H1 (cell line): ENCODE data around the gene HJURP. TPM values are rescaled to one million over a fixed set of nuclear protein-coding genes. Genes with fewer than 3 reads are reported as not detected.

Experiments used
- CTCF ChIA-PET: fragments of 300-600 bp; sonication (Branson Sonifier 250); formaldehyde crosslinking; loops from one replicate; lab custom pipeline; 2021; ENCODE audit not compliant: partially characterized antibody; lab: Charles Lee
- POLR2A ChIA-PET: fragments of 300-600 bp; sonication (Branson Sonifier 250); formaldehyde crosslinking; loops from one replicate; lab custom pipeline; 2021; ENCODE audit warnings: inconsistent platforms; ENCODE audit not compliant: partially characterized antibody; lab: Charles Lee
- DNase-seq, 2 experiments: peaks; one replicate each; pipeline versions ENCODE4 v3.0.0 to v3.0.0-alpha.2; 2010 to 2022; ENCODE audit warnings: low spot score in 2 of 2, low read depth in 1 of 2, mixed read lengths in 1 of 2
- FAIRE-seq: peaks from 2 replicates; lab custom pipeline; 2011; peaks lifted over from hg19 to GRCh38; lab: Jason Lieb, UNC
- H2AFZ ChIP-seq: 2 replicates; pipeline ENCODE4 v1.8.1; 2012; ENCODE audit warnings: low read length, inconsistent platforms
- H2AK5ac ChIP-seq: 2 replicates; pipeline ENCODE4 v1.6.1; 2013; ENCODE audit warnings: low read depth, low read length
- H2BK120ac ChIP-seq: replicated peaks from 2 replicates; pipeline ENCODE3; 2013; ENCODE audit warnings: low read depth, low read length, inconsistent platforms
- H2BK12ac ChIP-seq: 2 replicates; pipeline ENCODE4 v1.6.1; 2013; ENCODE audit warnings: low read depth, low read length
- H2BK15ac ChIP-seq: 2 replicates; pipeline ENCODE4 v1.6.1; 2013; ENCODE audit warnings: low read length
- H2BK20ac ChIP-seq: 2 replicates; pipeline ENCODE4 v1.6.1; 2013; ENCODE audit warnings: low read length
- H2BK5ac ChIP-seq: 2 replicates; pipeline ENCODE4 v1.6.1; 2013; ENCODE audit warnings: low read depth, low read length
- H3K14ac ChIP-seq: 2 replicates; pipeline ENCODE4 v1.6.1; 2013; ENCODE audit warnings: inconsistent platforms; ENCODE audit not compliant: insufficient read length
- H3K18ac ChIP-seq: 2 replicates; pipeline ENCODE4 v1.6.1; 2013; ENCODE audit warnings: low read length; ENCODE audit errors: extremely low read depth
- H3K23ac ChIP-seq: 2 replicates; pipeline ENCODE4 v1.6.1; 2013; ENCODE audit warnings: inconsistent platforms; ENCODE audit not compliant: insufficient read length
- H3K23me2 ChIP-seq: 2 replicates; pipeline ENCODE4 v1.6.1; 2013; ENCODE audit warnings: low read depth, low read length
- H3K27ac ChIP-seq: 2 replicates; pipeline ENCODE4 v1.6.1; 2011; ENCODE audit warnings: low read depth, low read length, inconsistent platforms
- H3K27me3 ChIP-seq, 4 experiments: replicated peaks in 1 of 4; 1 replicate in 1 of 4; 2 replicates in 3 of 4; pipeline versions ENCODE4 v1.6.1 to v1.8.1; 2011 to 2013; ENCODE audit warnings: low read length in 3 of 4, mild to moderate bottlenecking in 3 of 4, inconsistent platforms in 2 of 4, mixed read lengths in 2 of 4, moderate library complexity in 1 of 4; ENCODE audit not compliant: control insufficient read depth in 3 of 4, insufficient read depth in 3 of 4; ENCODE audit errors: extremely low read depth in 1 of 4
- H3K36me3 ChIP-seq, 4 experiments: 2 replicates each; pipeline versions ENCODE4 v1.6.1 to v1.8.1; 2011 to 2013; ENCODE audit warnings: mild to moderate bottlenecking in 4 of 4, low read length in 3 of 4, moderate library complexity in 2 of 4, control low read depth in 1 of 4, inconsistent platforms in 1 of 4; ENCODE audit not compliant: insufficient read depth in 4 of 4, control insufficient read depth in 2 of 4
- H3K4ac ChIP-seq: replicated peaks from 2 replicates; pipeline ENCODE3; 2013; ENCODE audit warnings: low read length, low read depth, mixed read lengths, inconsistent platforms; ENCODE audit not compliant: insufficient read length
- H3K4me1 ChIP-seq, 4 experiments: replicated peaks in 1 of 4; 1 replicate in 1 of 4; 2 replicates in 3 of 4; pipeline versions ENCODE4 v1.6.1 to v1.8.1; 2011 to 2013; ENCODE audit warnings: low read length in 3 of 4, inconsistent platforms in 2 of 4, mixed read lengths in 1 of 4; ENCODE audit not compliant: insufficient read depth in 4 of 4, control insufficient read depth in 3 of 4
- H3K4me2 ChIP-seq, 2 experiments: 2 replicates each; pipeline versions ENCODE4 v1.6.1 to v1.8.1; 2011 to 2013; ENCODE audit warnings: low read depth in 2 of 2, low read length in 2 of 2, control low read depth in 1 of 2, inconsistent platforms in 1 of 2, mild to moderate bottlenecking in 1 of 2; ENCODE audit not compliant: insufficient read depth in 1 of 2
- H3K4me3 ChIP-seq, 4 experiments: fragments of 200-600, 300-600 bp in 1 of 4; sonication (generic), shearing (Covaris generic), sonication (Bioruptor Twin) in 1 of 4; 2 replicates each; pipeline versions ENCODE4 v1.5.1 to v1.8.1; 2011 to 2016; ENCODE audit warnings: low read length in 4 of 4, low read depth in 3 of 4, control low read depth in 2 of 4, inconsistent platforms in 2 of 4, mild to moderate bottlenecking in 2 of 4, mixed read lengths in 1 of 4, moderate library complexity in 1 of 4; ENCODE audit not compliant: insufficient read depth in 2 of 4; ENCODE audit errors: extremely low read depth in 1 of 4
- H3K56ac ChIP-seq: replicated peaks from 2 replicates; pipeline ENCODE3; 2013; ENCODE audit warnings: low read depth, mild to moderate bottlenecking, mixed read lengths, low read length, inconsistent platforms; ENCODE audit not compliant: insufficient read length
- H3K79me1 ChIP-seq: 2 replicates; pipeline ENCODE4 v1.6.1; 2013; ENCODE audit warnings: low read depth, low read length, control low read depth
- H3K79me2 ChIP-seq, 2 experiments: 2 replicates each; pipeline versions ENCODE4 v1.6.1 to v1.8.1; 2012 to 2013; ENCODE audit warnings: low read length in 2 of 2, mild to moderate bottlenecking in 2 of 2, inconsistent platforms in 1 of 2; ENCODE audit not compliant: insufficient read depth in 2 of 2, control insufficient read depth in 1 of 2
- H3K9ac ChIP-seq, 4 experiments: replicated peaks in 1 of 4; 1 replicate in 1 of 4; 2 replicates in 3 of 4; pipeline versions ENCODE4 v1.6.1 to v1.8.1; 2011 to 2013; ENCODE audit warnings: low read depth in 3 of 4, low read length in 3 of 4, control low read depth in 2 of 4, mild to moderate bottlenecking in 2 of 4, moderate library complexity in 2 of 4, inconsistent platforms in 1 of 4; ENCODE audit errors: extremely low read depth in 1 of 4
- H3K9me3 ChIP-seq, 2 experiments: 2 replicates each; pipeline versions ENCODE4 v1.6.1 to v1.8.1; 2012 to 2013; ENCODE audit warnings: mild to moderate bottlenecking in 2 of 2, moderate library complexity in 2 of 2, control low read depth in 1 of 2, inconsistent platforms in 1 of 2, low read depth in 1 of 2, low read length in 1 of 2, mixed read lengths in 1 of 2; ENCODE audit not compliant: insufficient read depth in 2 of 2
- H4K20me1 ChIP-seq, 2 experiments: replicated peaks in 1 of 2; 2 replicates each; pipeline versions ENCODE3 to v1.8.1; 2011 to 2013; ENCODE audit warnings: inconsistent platforms in 2 of 2, low read length in 2 of 2, mild to moderate bottlenecking in 1 of 2; ENCODE audit not compliant: insufficient read depth in 2 of 2, control insufficient read depth in 1 of 2
- H4K5ac ChIP-seq: 2 replicates; pipeline ENCODE4 v1.6.1; 2013; ENCODE audit warnings: low read length, low read depth, mixed read lengths, inconsistent platforms; ENCODE audit not compliant: insufficient read length
- H4K8ac ChIP-seq: 2 replicates; pipeline ENCODE4 v1.8.0; 2013; ENCODE audit warnings: mild to moderate bottlenecking, moderate library complexity, low read length, inconsistent platforms; ENCODE audit not compliant: insufficient read depth; ENCODE audit errors: extremely low read depth
- H4K91ac ChIP-seq: replicated peaks from 2 replicates; pipeline ENCODE3; 2013; ENCODE audit warnings: low read length, mixed read lengths, inconsistent platforms; ENCODE audit not compliant: insufficient read length
- CBX5 ChIP-seq: fragments of 300-800, 300-1000 bp; sonication (generic); IDR thresholded peaks from 2 replicates; pipeline ENCODE4 v1.7.1; 2016; ENCODE audit warnings: antibody characterized with exemption, low read length, low read depth
- NRF1 ChIP-seq: IDR thresholded peaks from 2 replicates; pipeline ENCODE4 v1.6.1; 2011; ENCODE audit warnings: mild to moderate bottlenecking, low read depth, low read length, improper control_type of control experiment
- POLR2AphosphoS5 ChIP-seq: IDR thresholded peaks from 2 replicates; pipeline ENCODE4 v1.6.1; 2011; ENCODE audit warnings: low read depth, low read length
- SAP30 ChIP-seq: fragments of 300-600 bp; sonication (generic); IDR thresholded peaks from 2 replicates; pipeline ENCODE4 v1.7.1; 2012; ENCODE audit warnings: low read length, moderate library complexity, mild to moderate bottlenecking, inconsistent platforms; ENCODE audit not compliant: insufficient read depth, insufficient replicate concordance
- SP4 ChIP-seq: IDR thresholded peaks from 2 replicates; pipeline ENCODE4 v1.6.1; 2012; ENCODE audit warnings: low read length, inconsistent platforms
- SUZ12 ChIP-seq: fragments of 200-600 bp; sonication (generic); IDR thresholded peaks from 2 replicates; pipeline ENCODE4 v1.6.1; 2012; ENCODE audit warnings: mild to moderate bottlenecking, inconsistent platforms, low read length, moderate library complexity, mixed read lengths
- TCF12 ChIP-seq: IDR thresholded peaks from 2 replicates; pipeline ENCODE4 v1.6.1; 2011; ENCODE audit warnings: low read depth, mild to moderate bottlenecking, low read length
- WGBS, 2 experiments: shearing (Covaris generic) in 1 of 2; methylation state at CpG; one replicate each; pipeline versions ENCODE4 v1.1.6 to v1.1.7; 2013 to 2015; ENCODE audit warnings: low lambda C conversion rate in 2 of 2, mixed read lengths in 2 of 2, inconsistent platforms in 1 of 2, low coverage in 1 of 2, missing lambda C conversion rate in 1 of 2; ENCODE audit not compliant: insufficient replicate concordance in 2 of 2, insufficient coverage in 1 of 2, insufficient read length in 1 of 2; ENCODE audit errors: extremely low coverage in 1 of 2, missing lambda C conversion rate in 1 of 2; 5-methylcytosine and 5-hydroxymethylcytosine counted together
- polyA plus RNA-seq, 7 experiments: library from polyadenylated mRNA; depleted of rRNA in 3 of 7; stranded (reverse) in 5 of 7; unstranded in 2 of 7; fragments of >200 nt in 5 of 7; fragments of 200-250 nt in 2 of 7; gene quantifications; 1 replicate in 5 of 7; 2 replicates in 1 of 7; 4 replicates in 1 of 7; pipeline versions ENCODE4 v1.2.1 to v1.2.3, GENCODE V29; 2011 to 2013; ENCODE audit warnings: missing spikeins in 2 of 7, mixed read lengths in 2 of 7
- total RNA-seq: library from RNA; stranded (reverse); fragmentation: NEBNext Ultra II Directional; extraction: Animal tissue kit (Norgen Biotek cat#: 25700); gene quantifications from 2 replicates; pipeline ENCODE4 v1.2.1, GENCODE V29; 2021
- TF ChIP-seq, protein P1 (sequence below): IDR thresholded peaks from 2 replicates; pipeline ENCODE4 v1.6.1; 2012; ENCODE audit warnings: inconsistent platforms

Gene HJURP
- total and polyA plus RNA-seq, 2 of the 8 experiments (the other 6 are each of a cell fraction or from before 2014, with no cell fraction given), result 49.3 to 60.5 TPM

DNA sequence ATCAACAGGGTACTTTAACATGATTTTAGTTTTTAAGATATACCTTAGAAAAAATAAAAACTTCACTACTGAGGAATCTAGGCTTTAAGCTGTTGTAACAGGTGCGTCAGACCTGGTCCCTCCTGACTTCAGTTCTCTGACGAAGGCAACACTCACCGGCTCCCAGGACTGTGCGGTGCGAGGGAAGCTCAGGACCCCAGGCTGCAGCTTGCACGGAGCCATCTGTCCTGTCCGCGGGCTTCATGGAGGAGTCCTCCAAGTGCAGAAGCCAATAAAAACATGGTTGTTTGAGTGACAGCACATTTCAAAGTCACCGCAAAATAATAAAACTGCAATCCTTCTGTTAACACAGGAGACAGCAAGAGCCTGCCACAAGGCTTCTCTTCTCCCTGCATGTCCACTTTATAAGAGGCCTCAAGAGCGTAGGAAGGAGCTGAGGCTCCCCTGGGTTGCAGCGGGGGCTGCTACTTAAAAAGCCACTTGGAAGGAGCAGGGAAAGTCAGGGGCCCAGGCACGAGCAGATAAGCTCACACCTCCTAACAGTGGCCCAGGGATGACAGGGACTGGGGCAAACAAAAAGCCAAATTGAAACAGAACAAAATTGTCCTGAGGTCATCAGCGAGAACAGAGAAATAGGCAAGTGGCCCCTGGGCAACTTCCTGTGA lies 4.6 kb downstream of the HJURP start:
- ChIA-PET POLR2A (interaction anchor here (0.5 to 1.5 kb wide), 5 partner anchors 10 to 159 kb away, joined by 3 to 5 read pairs (median 3); partner anchors contain the start of gene MSL3B), CTCF (interaction anchor here (0.9 kb wide), 1 partner anchor 7 kb away, joined by 3 read pairs; no protein-coding TSS in a partner anchor)
- Histone ChIP-seq H4K20me1 (peaks cover 9 to 14% of the 10 kb centered on the region in 2 experiments), H2BK5ac (no peak overlapping the region), H3K27me3 (no peaks in the 10 kb centered on the region), H2BK120ac (no peak overlapping the region), H2BK15ac (no peak overlapping the region), H2BK20ac (no peak overlapping the region), H3K36me3 (peaks cover 49 to 84% (median 65%) of the 10 kb centered on the region in 4 experiments), H3K4ac (no peak overlapping the region), H3K9me3 (no peaks in the 10 kb centered on the region), H3K14ac (no peak overlapping the region), H4K8ac (no peak overlapping the region), H3K79me2 (peaks cover 21 to 53% of the 10 kb centered on the region in 2 experiments), H4K91ac (no peak overlapping the region), H2BK12ac (no peak overlapping the region), H3K27ac (no peak overlapping the region), H3K18ac (no peak overlapping the region), H3K23ac (no peak overlapping the region), H2AFZ (no peak overlapping the region), H2AK5ac (no peak overlapping the region), H3K23me2 (peaks cover 7% of the 10 kb centered on the region), H3K4me2 (no peak overlapping the region), H3K79me1 (peaks cover 3% of the 10 kb centered on the region; the same call in 1 of the 2 replicates), H3K4me3 (no peak overlapping the region), H4K5ac (no peak overlapping the region), H3K9ac (no peak overlapping the region), H3K56ac (no peak overlapping the region), H3K4me1 (peaks cover 0 to 5% (median 2%) of the 10 kb centered on the region in 4 experiments; a peak in 4 of 7 replicates)
- DNase-seq (no peak), FAIRE-seq (no peak)
- WGBS, 2 experiments, result 93% methylated on average over 13 of the region's 13 CpGs; no CpG with 5 or more reads in 1 of the 2 experiments
- no peak for TF ChIP-seq SAP30
- TF ChIP-seq, protein P1, sequence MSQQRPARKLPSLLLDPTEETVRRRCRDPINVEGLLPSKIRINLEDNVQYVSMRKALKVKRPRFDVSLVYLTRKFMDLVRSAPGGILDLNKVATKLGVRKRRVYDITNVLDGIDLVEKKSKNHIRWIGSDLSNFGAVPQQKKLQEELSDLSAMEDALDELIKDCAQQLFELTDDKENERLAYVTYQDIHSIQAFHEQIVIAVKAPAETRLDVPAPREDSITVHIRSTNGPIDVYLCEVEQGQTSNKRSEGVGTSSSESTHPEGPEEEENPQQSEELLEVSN, result no peak
- no peak for TF ChIP-seq SP4
- no peak for TF ChIP-seq POLR2AphosphoS5
- no peak for TF ChIP-seq TCF12
- TF ChIP-seq NRF1, result no peak
- TF ChIP-seq SUZ12, result no peak
- TF ChIP-seq CBX5, result no peak
